Left lung (tissue), 10 donors: ENCODE measurements around the gene HPS4. TPM values are rescaled to one million over a fixed set of nuclear protein-coding genes. Genes with fewer than 3 reads are reported as not detected.
"Not testable (repeated sequence)": the region's sequence is repeated elsewhere in the genome, so short reads cannot be mapped to it uniquely, and the experiment has no call there.

Experiments used
- ATAC-seq: fragments of 200-7000 bp; cut with Tn5 transposase; one replicate; pipeline ENCODE4 v1.9.1; 2020; ENCODE audit warnings: moderate library complexity
- DNase-seq, 4 donors: peaks; one replicate each; pipeline ENCODE4 v3.0.0-alpha.2; 2013 to 2020
- H3K27ac ChIP-seq, 2 donors: fragments of 200-600 bp; sonication (generic) in 1 of 2; one replicate each; pipeline versions ENCODE4 v1.5.0 to v1.8.0; 2020 to 2021
- H3K27me3 ChIP-seq, 2 donors: fragments of 200-600 bp; sonication (generic) in 1 of 2; one replicate each; pipeline versions ENCODE4 v1.5.0 to v1.8.0; 2020 to 2021
- H3K36me3 ChIP-seq, 2 donors: fragments of 200-600 bp; sonication (generic) in 1 of 2; one replicate each; pipeline versions ENCODE4 v1.5.0 to v1.8.0; 2020 to 2021
- H3K4me1 ChIP-seq, 2 donors: fragments of 200-600 bp; one replicate each; pipeline ENCODE4 v1.8.0; 2021
- H3K4me3 ChIP-seq, 2 donors: fragments of 200-600 bp; sonication (generic) in 1 of 2; one replicate each; pipeline versions ENCODE4 v1.5.0 to v1.8.0; 2020 to 2021; ENCODE audit warnings: mild to moderate bottlenecking in 1 of 2
- H3K9me3 ChIP-seq, 2 donors: fragments of 200-600 bp; sonication (generic) in 1 of 2; one replicate each; pipeline versions ENCODE4 v1.5.0 to v1.8.0; 2020 to 2021
- intact Hi-C, 2 donors: fragments of 100-400 bp; cut with DNase I; formaldehyde crosslinking; loops; one replicate each; pipeline versions ENCODE4 v1.11.2 to v1.14.2; 2022
- polyA plus RNA-seq, 6 donors: library from polyadenylated mRNA; unstranded; fragments of 120-200 nt; gene quantifications; one replicate each; pipeline ENCODE4 v1.2.1, GENCODE V29; 2013; ENCODE audit not compliant: insufficient read length in 6 of 6
- total RNA-seq, 2 donors: library from RNA; stranded (reverse); fragmentation: NEBNext Ultra II Directional; extraction: Animal tissue kit (Norgen Biotek cat#: 25700); gene quantifications; one replicate each; pipeline ENCODE4 v1.2.1, GENCODE V29; 2021
- TF ChIP-seq, protein P1 (sequence below), 2 donors: fragments of 200-600 bp; sonication (generic) in 1 of 2; IDR thresholded peaks; one replicate each; pipeline versions ENCODE4 v1.5.0 to v1.8.0; 2021; ENCODE audit warnings: antibody characterized with exemption in 2 of 2
- donor health status: DM: no; HTN: yes; CAD: no.
- donor health status: DM: no; HTN: no; CAD: no.

Gene HPS4
- total and polyA plus RNA-seq, 8 donors: 25.4 to 40.7 (median 34.4) TPM

DNA sequence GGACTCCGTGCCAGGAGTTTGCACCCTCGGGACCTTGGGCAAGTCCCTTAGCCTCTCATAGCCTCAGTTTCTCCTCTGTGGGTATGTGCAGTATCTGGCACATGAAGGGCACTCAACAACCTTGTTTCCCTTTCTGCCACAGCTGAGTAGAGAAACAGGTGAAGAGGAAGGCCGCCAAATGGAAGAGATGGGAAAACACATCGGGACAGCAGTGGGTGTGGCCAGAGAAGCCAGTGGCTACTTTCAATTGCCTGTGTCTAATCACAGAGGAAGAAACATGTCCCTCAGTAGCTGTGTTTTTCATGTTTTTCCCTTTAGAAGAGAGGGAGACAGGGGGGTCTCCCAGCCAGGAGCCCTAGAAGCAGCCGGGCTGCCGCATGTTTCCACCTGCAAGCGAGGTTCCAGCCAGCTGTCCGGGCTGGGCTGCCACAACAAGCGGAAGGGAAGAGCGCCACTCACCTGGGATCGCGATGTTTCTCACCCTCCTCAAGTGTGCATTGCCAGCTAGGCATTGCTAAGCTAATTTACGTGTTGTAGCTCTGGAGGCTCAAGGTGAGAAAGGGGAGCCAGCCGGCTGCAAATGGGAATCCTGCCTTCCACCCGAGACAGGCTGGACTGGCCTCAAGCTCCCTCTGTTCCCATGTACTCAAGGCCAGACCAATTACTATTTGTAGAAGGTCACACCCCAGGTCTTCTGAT, 37.9 kb downstream of the HPS4 start:
- Histone ChIP-seq H3K4me1 (no peaks in the 10 kb centered on the region), H3K9me3 (no peaks in the 10 kb centered on the region), H3K4me3 (no peak overlapping the region), H3K27me3 (no peaks in the 10 kb centered on the region), H3K36me3 (peaks cover 0 to 8% of the 10 kb centered on the region in 2 donors), H3K27ac (no peak overlapping the region)
- intact Hi-C loops: no loop called here
- TF ChIP-seq, protein P1, sequence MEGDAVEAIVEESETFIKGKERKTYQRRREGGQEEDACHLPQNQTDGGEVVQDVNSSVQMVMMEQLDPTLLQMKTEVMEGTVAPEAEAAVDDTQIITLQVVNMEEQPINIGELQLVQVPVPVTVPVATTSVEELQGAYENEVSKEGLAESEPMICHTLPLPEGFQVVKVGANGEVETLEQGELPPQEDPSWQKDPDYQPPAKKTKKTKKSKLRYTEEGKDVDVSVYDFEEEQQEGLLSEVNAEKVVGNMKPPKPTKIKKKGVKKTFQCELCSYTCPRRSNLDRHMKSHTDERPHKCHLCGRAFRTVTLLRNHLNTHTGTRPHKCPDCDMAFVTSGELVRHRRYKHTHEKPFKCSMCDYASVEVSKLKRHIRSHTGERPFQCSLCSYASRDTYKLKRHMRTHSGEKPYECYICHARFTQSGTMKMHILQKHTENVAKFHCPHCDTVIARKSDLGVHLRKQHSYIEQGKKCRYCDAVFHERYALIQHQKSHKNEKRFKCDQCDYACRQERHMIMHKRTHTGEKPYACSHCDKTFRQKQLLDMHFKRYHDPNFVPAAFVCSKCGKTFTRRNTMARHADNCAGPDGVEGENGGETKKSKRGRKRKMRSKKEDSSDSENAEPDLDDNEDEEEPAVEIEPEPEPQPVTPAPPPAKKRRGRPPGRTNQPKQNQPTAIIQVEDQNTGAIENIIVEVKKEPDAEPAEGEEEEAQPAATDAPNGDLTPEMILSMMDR (IDR thresholded peaks at IDR 0.05): no peak
- DNase-seq (no peak), ATAC-seq (no peak)

- Histone ChIP-seq H3K4me1 (no peaks in the 10 kb centered on the region), H3K36me3 (peaks cover 0 to under 1% of the 10 kb centered on the region in 2 donors), H3K27me3 (no peaks in the 10 kb centered on the region), H3K9me3 (no peaks in the 10 kb centered on the region), H3K4me3 (no peak overlapping the region), H3K27ac (no peak overlapping the region)
- peak in 1 of 4 donors; percentile 7 for DNase-seq
- intact Hi-C loops: no loop called here
- no peak for ATAC-seq
- TF ChIP-seq, protein P1 (IDR thresholded peaks at IDR 0.05): no peak
These were observed 38.8 kb downstream of the HPS4 start for GRCh38 chr22:26444777-26445176.

DNA sequence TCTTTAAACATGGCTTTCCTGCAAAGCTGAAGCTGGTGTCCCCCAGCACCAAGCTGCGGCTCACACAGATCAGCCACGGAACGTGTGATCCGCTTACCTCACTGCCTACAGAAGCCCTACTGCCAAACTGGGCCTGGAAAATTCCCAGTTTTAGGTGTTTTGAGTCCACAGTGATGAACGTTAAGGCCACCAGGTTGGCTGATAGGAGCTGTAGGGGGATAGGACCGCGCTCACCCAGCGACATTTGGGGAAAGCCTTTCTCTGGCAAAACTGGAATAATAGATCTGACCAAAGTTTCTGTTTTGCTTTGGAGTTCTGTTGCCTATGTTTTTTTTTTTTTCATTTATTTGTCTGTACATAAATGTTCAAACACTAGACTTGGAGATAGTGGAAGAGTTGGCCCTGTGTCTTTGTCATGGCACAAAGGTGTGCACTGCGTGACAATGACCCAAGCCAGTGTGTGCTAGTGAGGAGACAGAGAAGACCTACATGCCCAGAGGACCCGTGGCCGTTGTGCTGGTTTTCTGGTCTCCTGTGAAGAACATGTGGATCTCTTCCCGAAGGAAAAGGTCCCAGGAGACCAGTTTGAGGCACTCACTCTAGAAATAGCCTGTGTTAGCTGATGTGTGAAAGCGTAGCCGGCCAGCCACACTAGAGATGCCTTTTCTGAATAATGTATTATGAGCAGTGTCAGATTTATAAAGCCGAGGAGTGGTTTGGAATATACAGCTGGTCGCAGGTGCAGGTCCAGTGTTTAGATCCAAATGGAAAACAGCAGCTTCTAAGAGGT, 39.5 kb downstream of the HPS4 start:
- TF ChIP-seq, protein P1 (IDR thresholded peaks at IDR 0.05): no peak
- Histone ChIP-seq H3K4me3 (no peak overlapping the region), H3K27ac (no peak overlapping the region), H3K36me3 (no peaks in the 10 kb centered on the region), H3K27me3 (no peaks in the 10 kb centered on the region), H3K9me3 (no peaks in the 10 kb centered on the region), H3K4me1 (no peaks in the 10 kb centered on the region)
- intact Hi-C loops: no loop called here
- DNase-seq (no peak), ATAC-seq (no peak)

- ATAC-seq (no peak), DNase-seq (no peak)
- H3K27ac ChIP-seq: no peak overlapping the region
- intact Hi-C loops: no loop called here
- H3K27me3 ChIP-seq: no peaks in the 10 kb centered on the region
- no peaks in the 10 kb centered on the region for H3K36me3 ChIP-seq
- H3K4me3 ChIP-seq: no peak overlapping the region
- no peaks in the 10 kb centered on the region for H3K9me3 ChIP-seq
- TF ChIP-seq, protein P1 (IDR thresholded peaks at IDR 0.05): no peak
- no peaks in the 10 kb centered on the region for H3K4me1 ChIP-seq
These were observed 41.4 kb downstream of the HPS4 start for GRCh38 chr22:26442086-26442756.

- TF ChIP-seq, protein P1 (IDR thresholded peaks at IDR 0.05): no peak
- H3K4me3 ChIP-seq: no peak overlapping the region
- intact Hi-C loops: no loop called here
- ATAC-seq (no peak), DNase-seq (no peak)
- H3K36me3 ChIP-seq: no peaks in the 10 kb centered on the region
- no peaks in the 10 kb centered on the region for H3K9me3 ChIP-seq
- H3K27me3 ChIP-seq: no peaks in the 10 kb centered on the region
- H3K4me1 ChIP-seq: peaks cover 0 to 5% of the 10 kb centered on the region in 2 donors
- H3K27ac ChIP-seq: no peak overlapping the region
These were observed 44.0 kb downstream of the HPS4 start for GRCh38 chr22:26439559-26439958.

- H3K9me3 ChIP-seq, H3K4me1 ChIP-seq, intact Hi-C loops, H3K27me3 ChIP-seq, H3K27ac ChIP-seq, H3K4me3 ChIP-seq, DNase-seq, H3K36me3 ChIP-seq, ATAC-seq: not testable (repeated sequence)
These were observed 44.8 kb downstream of the HPS4 start for GRCh38 chr22:26438776-26439175.
